ENCODE data around the gene PRLR.

The PRLR gene

DNA sequence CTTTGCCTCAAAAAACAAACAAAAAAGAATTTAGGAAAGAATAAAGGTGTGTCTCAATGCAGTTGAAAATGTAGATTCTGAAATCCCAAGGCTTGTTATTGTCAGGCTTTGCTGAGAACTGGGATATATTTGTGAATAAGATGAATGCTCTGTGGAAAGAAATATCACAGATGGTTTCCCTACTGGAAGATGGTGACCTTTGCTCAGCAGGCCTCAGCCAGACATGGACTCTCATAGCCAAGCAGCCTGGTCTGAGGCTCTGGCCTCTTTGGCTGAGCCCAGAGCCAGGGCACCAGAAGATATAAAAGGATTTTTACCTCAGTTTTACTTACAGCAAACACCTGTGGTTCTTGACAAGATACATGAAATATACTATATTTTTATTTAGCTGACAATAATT lies 219.6 kb downstream of the PRLR start:
- in situ Hi-C loops (cut with MboI; ENCODE audit: low sequenced_read_pairs): no loop called here

DNA sequence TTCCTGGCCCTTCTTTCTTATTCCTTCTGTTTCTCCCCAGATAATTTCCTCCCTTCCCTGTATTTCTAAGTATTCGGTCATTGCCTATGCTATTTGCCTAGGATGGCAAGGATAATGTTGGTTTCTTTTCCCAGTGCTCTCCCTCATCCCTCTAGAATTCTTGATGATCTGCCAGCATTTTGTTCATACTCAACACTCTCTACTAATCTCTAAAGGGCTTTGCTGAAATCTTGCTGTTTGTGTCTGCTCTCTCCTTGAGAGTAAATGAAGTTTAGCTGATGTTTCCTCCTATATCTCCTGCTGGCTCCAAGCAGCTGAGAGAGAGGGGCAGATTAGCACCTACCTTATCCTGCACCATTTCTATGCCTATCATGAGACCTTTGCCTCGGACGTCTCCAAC lies 220.6 kb downstream of the PRLR start:
- in situ Hi-C loops (cut with MboI; ENCODE audit: low sequenced_read_pairs): no loop called here

- in situ Hi-C loops (cut with MboI; ENCODE audit: low sequenced_read_pairs): no loop called here
Observed at GRCh38 chr5:35009019-35009418, 221.3 kb downstream of the PRLR start.

DNA sequence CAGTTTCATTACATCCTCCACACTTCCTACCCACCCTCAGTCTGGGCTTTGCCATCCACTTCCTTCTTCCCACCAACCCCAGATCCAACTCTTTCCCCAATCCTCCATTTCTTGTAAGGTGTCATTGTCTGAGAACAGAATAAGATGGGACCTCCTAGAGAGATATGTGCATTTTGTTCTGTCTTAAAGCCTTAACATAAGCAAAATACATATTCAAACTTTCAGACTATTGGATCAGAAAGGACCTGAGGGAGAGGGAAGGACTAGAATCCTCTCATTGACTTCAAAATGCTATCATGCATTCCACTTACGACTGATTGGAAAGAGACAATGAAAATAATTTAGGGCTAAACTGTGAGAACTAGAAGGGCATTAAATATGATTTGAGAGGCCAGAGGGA lies 225.5 kb downstream of the PRLR start:
- in situ Hi-C loops (cut with MboI; ENCODE audit: low sequenced_read_pairs): no loop called here

GRCh38 chr5:35004200-35004599 lies 226.1 kb downstream of the PRLR start:
- in situ Hi-C loops (cut with MboI; ENCODE audit: low sequenced_read_pairs): no loop called here

- in situ Hi-C loops (cut with MboI; ENCODE audit: low sequenced_read_pairs): no loop called here
Observed at GRCh38 chr5:35003018-35003957, 227.0 kb downstream of the PRLR start.

- in situ Hi-C loops (cut with MboI; ENCODE audit: low sequenced_read_pairs): no loop called here
Observed at GRCh38 chr5:35002459-35002858, 227.8 kb downstream of the PRLR start.

DNA sequence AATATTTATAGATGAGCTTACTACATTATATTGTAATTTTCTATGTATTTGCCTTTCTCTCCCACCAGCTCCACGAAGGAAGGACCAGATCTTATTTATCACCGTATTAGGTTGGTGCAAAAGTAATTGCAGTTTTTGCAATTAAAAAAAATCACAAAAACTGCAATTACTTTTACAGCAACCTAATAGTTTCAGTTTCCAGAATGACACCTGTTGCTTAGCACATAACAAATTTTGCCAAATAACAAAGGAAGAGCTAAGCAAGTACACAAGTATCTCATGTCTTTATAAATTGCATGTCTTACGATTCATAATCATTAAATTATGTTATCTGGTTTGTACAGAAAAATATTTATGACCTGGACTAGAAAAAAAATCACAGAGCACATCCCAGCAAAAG lies 228.4 kb downstream of the PRLR start:
- in situ Hi-C loops (cut with MboI; ENCODE audit: low sequenced_read_pairs): no loop called here

Data from HL-60/S4 treated with retinoic acid at 250 ng/mL for 4 days and 3 days (cell line).